Testis (tissue), 3 donors: ENCODE measurements around the gene DSP. TPM values are rescaled to one million over a fixed set of nuclear protein-coding genes. Genes with fewer than 3 reads are reported as not detected.

Experiments
- DNase-seq: peaks from one replicate; pipeline ENCODE4 v3.0.0-alpha.2; 2019
- H3K27ac ChIP-seq, 2 donors: fragments of 200-600 bp; sonication (generic); one replicate each; pipeline ENCODE4 v1.5.1; 2019
- H3K27me3 ChIP-seq: fragments of 200-600 bp; sonication (generic); one replicate; pipeline ENCODE4 v1.5.1; 2019
- H3K36me3 ChIP-seq: fragments of 200-600 bp; sonication (generic); one replicate; pipeline ENCODE4 v1.5.1; 2017; ENCODE audit warnings: low read depth; ENCODE audit errors: missing control alignments
- H3K4me1 ChIP-seq: fragments of 200-600 bp; sonication (generic); one replicate; pipeline ENCODE4 v1.5.1; 2019
- H3K4me3 ChIP-seq, 2 donors: fragments of 200-600 bp; sonication (generic); one replicate each; pipeline ENCODE4 v1.5.1; 2017 to 2019
- H3K9me3 ChIP-seq: fragments of 200-600 bp; sonication (generic); one replicate; pipeline ENCODE4 v1.5.1; 2017
- CTCF ChIP-seq, 3 experiments: fragments of 450-650 bp in 2 of 3; fragments of 200-600 bp in 1 of 3; sonication (generic) in 1 of 3; IDR thresholded peaks; one replicate each; pipeline ENCODE4 v1.5.1; 2016 to 2019; ENCODE audit warnings: antibody characterized with exemption in 3 of 3, mild to moderate bottlenecking in 2 of 3, moderate library complexity in 1 of 3
- POLR2A ChIP-seq: fragments of 450-650 bp; IDR thresholded peaks from one replicate; pipeline ENCODE4 v1.6.1; 2017; ENCODE audit warnings: antibody characterized with exemption, mild to moderate bottlenecking, moderate library complexity
- WGBS, 2 donors: methylation state at CpG; one replicate each; pipeline ENCODE4 v1.1.5; 2018; 5-methylcytosine and 5-hydroxymethylcytosine counted together
- intact Hi-C: fragments of 100-400 bp; cut with DNase I; formaldehyde crosslinking; loops from one replicate; pipeline ENCODE4 v1.15.1; 2023; ENCODE audit warnings: low total_unique reads
- polyA plus RNA-seq: library from polyadenylated mRNA; stranded (reverse); fragments of 350-450 nt; fragmentation: Illumina TruSeq; extraction: RNeasy Lipid Tissue Mini Kit (QIAGEN cat#74804); gene quantifications from one replicate; pipeline ENCODE4 v1.2.3, GENCODE V29; 2014; ENCODE audit warnings: low read depth, low replicate concordance; ENCODE audit not compliant: insufficient read depth
- total RNA-seq, 2 donors: library from RNA; depleted of rRNA; stranded (reverse); fragments of >200 nt; gene quantifications; one replicate each; pipeline ENCODE4 v1.2.3, GENCODE V29; 2016

Gene DSP
- total and polyA plus RNA-seq, 3 donors from 2014 or later, result 3.6 to 4.5 (median 4.1) TPM

GRCh38 chr6:7566617-7567173 is 25.2 kb downstream of the DSP start:
- 95 to 96% methylated on average over 4 of the region's 4 CpGs for WGBS, 2 donors
- intact Hi-C loops, result no loop called here
- no peak for TF ChIP-seq CTCF (IDR thresholded peaks at IDR 0.05)
- no peak for TF ChIP-seq POLR2A
- no peaks in the 10 kb centered on the region for H3K4me1 ChIP-seq
- no peak overlapping the region for H3K27ac ChIP-seq
- H3K36me3 ChIP-seq, result no peaks in the 10 kb centered on the region
- H3K9me3 ChIP-seq, result no peaks in the 10 kb centered on the region
- DNase-seq, result no peak
- H3K4me3 ChIP-seq, result no peak overlapping the region
- H3K27me3 ChIP-seq, result no peaks in the 10 kb centered on the region

DNA sequence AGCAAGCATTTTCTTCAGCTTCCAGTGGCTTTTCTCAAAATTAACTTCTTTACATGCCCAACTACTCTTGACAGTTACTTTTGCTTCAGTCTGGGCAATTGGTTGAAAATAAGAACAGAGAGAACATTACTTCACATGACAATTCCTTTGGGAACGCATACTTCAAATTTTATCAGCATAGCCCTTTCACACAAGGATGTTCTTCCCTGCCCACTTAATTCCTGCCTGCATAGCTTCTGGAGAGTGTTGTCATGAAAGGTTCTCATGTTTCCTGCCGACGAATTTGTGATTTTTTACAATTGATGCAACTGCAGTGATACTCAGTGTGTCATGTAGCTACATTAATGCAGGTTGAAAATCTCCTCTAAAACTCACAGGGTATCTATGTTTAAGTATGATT is 26.6 kb downstream of the DSP start:
- TF ChIP-seq POLR2A (no peak), CTCF (IDR thresholded peaks at IDR 0.05) (no peak)
- H3K4me3 ChIP-seq, result no peak overlapping the region
- WGBS, 2 donors, result 40 to 58% methylated on average over 3 of the region's 3 CpGs
- H3K27me3 ChIP-seq, result no peaks in the 10 kb centered on the region
- no peak overlapping the region for H3K27ac ChIP-seq
- no peaks in the 10 kb centered on the region for H3K36me3 ChIP-seq
- no peaks in the 10 kb centered on the region for H3K4me1 ChIP-seq
- no peaks in the 10 kb centered on the region for H3K9me3 ChIP-seq
- no peak for DNase-seq
- intact Hi-C loops, result no loop called here

DNA sequence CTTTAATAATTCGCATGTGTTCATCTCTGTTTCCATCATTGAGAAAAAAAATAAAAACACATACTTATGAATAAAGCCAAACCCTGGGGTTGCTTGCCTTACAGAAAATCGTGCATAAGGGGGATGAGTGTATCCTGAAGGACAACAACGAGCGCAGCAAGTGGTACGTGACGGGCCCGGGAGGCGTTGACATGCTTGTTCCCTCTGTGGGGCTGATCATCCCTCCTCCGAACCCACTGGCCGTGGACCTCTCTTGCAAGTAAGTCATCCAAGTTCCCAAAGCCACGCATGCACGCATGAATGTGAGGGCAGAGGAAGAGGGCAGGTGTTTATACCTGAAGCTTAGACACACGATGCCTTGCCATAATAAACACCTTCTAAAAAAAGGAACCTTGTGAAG is 27.6 kb downstream of the DSP start:
- H3K27me3 ChIP-seq, result no peaks in the 10 kb centered on the region
- no peak overlapping the region for H3K4me3 ChIP-seq
- DNase-seq, result no peak
- H3K9me3 ChIP-seq, result no peaks in the 10 kb centered on the region
- H3K27ac ChIP-seq, result no peak overlapping the region
- H3K36me3 ChIP-seq, result no peaks in the 10 kb centered on the region
- no peaks in the 10 kb centered on the region for H3K4me1 ChIP-seq
- 90 to 94% methylated on average over 12 to 13 of the region's 13 CpGs for WGBS, 2 donors
- intact Hi-C loops, result no loop called here
- TF ChIP-seq POLR2A, result no peak
- no peak for TF ChIP-seq CTCF (IDR thresholded peaks at IDR 0.05)

GRCh38 chr6:7572213-7572943 is 30.9 kb downstream of the DSP start:
- 91 to 93% methylated on average over 9 of the region's 9 CpGs for WGBS, 2 donors
- H3K27ac ChIP-seq, result no peak overlapping the region
- H3K36me3 ChIP-seq, result no peaks in the 10 kb centered on the region
- TF ChIP-seq POLR2A (no peak), CTCF (IDR thresholded peaks at IDR 0.05) (no peak)
- no peaks in the 10 kb centered on the region for H3K27me3 ChIP-seq
- H3K9me3 ChIP-seq, result no peaks in the 10 kb centered on the region
- intact Hi-C loops, result no loop called here
- DNase-seq, result no peak
- no peak overlapping the region for H3K4me3 ChIP-seq
- H3K4me1 ChIP-seq, result no peaks in the 10 kb centered on the region

- WGBS, 2 donors, result 69 to 79% methylated on average over 2 of the region's 2 CpGs
- no peak for DNase-seq
- H3K4me3 ChIP-seq, result no peak overlapping the region
- H3K9me3 ChIP-seq, result no peaks in the 10 kb centered on the region
- H3K4me1 ChIP-seq, result no peaks in the 10 kb centered on the region
- no peaks in the 10 kb centered on the region for H3K36me3 ChIP-seq
- H3K27me3 ChIP-seq, result no peaks in the 10 kb centered on the region
- TF ChIP-seq POLR2A, result no peak
- no peak for TF ChIP-seq CTCF (IDR thresholded peaks at IDR 0.05)
- no peak overlapping the region for H3K27ac ChIP-seq
- intact Hi-C loops, result no loop called here
Observed at GRCh38 chr6:7574500-7574899, 33.0 kb downstream of the DSP start.
